ENCODE measurements around the gene TRIO.

Gene TRIO

GRCh38 chr5:14168144-14168792 lies 25.1 kb downstream of the TRIO start:
- no peak for DNase-seq (ENCODE audit: low read depth)

- DNase-seq (ENCODE audit: low read depth), result no peak
Observed at GRCh38 chr5:14168793-14169262, 25.7 kb downstream of the TRIO start.

- DNase-seq (ENCODE audit: low read depth), result no peak
Observed at GRCh38 chr5:14171046-14171445, 27.9 kb downstream of the TRIO start.

- DNase-seq (ENCODE audit: low read depth), result no peak
Observed at GRCh38 chr5:14171621-14172020, 28.5 kb downstream of the TRIO start.

DNA sequence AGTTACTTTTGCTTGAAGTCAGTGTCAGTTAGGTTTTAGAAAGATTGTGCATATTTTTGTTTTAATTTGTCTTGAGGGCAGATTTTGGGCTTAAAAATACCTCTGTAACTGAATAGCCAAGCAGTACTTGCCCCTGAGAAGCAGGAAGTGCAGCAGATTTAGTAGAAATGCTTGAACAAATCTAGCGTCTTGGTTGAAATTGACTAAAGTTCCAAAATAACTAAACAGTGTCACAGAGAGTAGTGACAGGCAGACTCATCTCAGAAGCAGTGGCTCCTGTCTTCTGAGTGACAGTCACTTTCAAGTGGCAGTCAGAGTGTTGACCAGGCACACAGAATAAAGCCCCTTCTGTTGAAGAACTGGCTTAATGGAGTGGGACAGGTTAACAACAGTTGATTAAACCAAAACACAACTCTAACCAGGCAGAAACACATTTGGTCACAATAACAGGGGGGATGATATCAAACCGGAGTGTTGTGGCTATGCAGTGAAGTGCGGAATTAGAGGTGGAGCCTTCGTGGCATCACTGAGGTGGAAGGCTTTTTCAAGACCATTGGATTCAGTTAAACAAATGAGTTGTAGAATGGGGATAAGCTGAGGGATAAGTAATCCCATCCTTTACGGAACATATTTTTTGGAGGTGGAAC lies 29.1 kb downstream of the TRIO start:
- no peak for DNase-seq (ENCODE audit: low read depth)

DNA sequence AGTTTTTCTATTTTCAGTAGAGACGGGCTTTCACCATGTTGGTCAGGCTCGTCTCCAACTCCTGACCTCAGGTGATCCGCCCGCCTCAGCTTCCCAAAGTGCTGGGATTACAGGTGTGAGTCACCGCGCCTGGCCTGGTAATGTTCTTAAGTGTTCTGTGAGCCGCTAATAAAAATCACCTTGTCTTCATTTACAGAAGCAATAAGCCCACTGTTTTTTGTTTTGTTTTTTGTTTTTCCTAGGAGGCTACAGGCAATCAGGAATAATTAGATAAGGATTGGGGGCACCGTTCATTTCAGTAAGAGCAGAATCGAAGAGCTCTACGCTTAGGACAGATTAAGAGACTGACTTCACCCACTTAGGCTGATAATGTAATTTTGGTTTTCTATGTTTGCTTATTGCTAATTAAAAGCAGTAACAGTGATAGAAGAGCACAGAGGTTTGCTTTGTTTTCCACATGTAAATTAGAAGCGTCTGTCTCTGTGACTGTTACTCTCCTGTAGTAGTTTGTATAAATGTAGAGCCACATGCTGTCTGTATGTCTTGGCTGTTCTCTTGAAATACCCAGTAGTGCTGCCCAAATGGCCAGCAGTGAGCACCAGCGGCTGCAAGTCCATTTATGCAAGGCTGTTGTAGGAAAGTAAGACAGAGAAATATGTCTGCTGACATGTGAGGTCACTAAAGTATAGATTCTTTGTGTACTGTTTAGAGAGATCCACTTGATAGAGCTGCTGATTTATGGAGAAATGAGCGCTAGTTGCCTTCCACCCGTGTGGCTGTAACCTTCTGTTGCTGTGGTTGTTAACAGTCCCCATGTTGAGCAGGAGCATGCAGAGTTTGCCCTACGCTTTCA lies 30.5 kb downstream of the TRIO start:
- DNase-seq (ENCODE audit: low read depth), result no peak

DNA sequence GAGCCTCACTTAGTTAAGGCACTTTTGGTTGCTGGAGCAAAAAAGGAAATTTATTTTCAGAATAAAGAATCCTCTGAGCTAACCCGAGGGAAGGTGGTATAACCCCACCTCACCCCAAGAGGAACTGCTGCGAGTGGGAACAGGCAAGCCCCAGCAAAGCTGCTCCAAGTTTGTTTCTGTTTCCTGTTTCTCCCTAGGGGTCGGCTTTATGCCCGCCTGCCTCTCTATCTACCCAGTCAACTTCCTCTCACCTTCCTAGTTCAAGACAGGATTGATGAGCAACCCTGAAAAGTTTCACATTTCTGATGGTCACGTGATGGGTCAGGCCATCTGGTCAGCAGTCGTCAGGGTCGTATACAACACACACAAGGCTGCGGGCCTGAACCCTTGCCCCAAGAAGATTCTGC lies 31.1 kb downstream of the TRIO start:
- DNase-seq (ENCODE audit: low read depth), result no peak

DNA sequence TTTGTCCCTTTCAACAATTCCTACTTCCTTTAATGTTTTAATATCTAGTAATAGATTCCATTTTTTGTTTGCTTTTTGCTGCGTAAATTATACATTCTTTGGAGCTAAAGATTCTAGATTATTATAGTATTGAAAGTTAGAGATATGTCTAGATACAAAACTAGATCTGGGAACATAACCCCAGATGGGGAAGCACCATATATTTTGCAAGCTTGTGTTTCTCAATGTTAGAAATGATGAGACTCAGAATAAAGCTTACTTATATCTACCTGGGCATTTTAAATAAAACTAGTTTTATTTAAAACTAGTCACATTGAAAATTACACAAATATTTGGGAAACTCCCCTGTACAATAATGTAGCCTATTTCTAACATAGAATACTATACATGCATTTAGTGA lies 32.2 kb downstream of the TRIO start:
- DNase-seq (ENCODE audit: low read depth), result no peak

DNA sequence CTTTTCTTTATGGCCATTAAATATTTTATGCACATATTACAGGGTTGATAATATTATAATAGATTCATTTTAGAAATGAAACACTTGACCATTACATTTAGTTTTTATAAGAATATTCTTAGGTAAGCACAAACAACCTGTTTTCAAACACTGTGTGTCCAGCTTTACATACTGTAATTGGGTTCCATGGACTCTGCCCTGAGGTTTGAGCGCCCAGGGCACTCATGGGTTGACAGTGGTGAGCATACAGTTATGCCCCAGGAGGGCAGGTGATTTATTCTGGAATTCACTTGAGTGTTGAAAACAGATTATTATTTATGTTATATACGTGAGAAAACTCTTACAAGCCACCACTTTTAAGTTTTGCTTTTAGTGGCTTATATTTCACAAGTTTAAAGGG lies 33.7 kb downstream of the TRIO start:
- no peak for DNase-seq (ENCODE audit: low read depth)

- no peak for DNase-seq (ENCODE audit: low read depth)
Observed at GRCh38 chr5:14177634-14178033, 34.5 kb downstream of the TRIO start.

GRCh38 chr5:14178091-14178490 lies 34.9 kb downstream of the TRIO start:
- no peak for DNase-seq (ENCODE audit: low read depth)

DNA sequence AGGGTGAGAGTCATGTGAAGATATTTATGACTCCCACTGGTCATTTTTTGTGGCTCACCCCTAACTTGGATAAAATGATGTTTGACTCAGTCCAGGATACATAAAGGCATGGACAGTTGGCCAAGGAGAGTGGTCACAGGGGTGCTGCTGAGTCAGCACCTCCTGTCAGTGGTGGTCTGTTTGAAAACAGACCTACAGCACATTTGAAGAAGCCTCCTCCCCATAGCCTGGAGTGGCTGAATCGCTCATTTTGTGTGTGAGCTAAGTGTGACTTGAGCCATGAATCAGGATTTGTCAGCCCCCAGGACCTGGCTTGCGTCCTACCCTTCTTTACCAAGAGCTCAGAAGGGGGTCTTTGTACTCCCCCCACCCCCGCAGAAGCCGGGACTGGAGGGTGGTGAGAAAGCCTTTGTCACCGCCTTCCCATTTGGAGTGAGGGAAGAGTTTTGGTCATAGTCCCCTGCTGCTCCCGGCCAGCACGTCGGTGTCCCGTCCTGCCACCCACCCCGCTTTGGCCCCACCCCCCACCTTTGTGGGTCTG lies 35.6 kb downstream of the TRIO start:
- peak; percentile 95 for DNase-seq (ENCODE audit: low read depth)

DNA sequence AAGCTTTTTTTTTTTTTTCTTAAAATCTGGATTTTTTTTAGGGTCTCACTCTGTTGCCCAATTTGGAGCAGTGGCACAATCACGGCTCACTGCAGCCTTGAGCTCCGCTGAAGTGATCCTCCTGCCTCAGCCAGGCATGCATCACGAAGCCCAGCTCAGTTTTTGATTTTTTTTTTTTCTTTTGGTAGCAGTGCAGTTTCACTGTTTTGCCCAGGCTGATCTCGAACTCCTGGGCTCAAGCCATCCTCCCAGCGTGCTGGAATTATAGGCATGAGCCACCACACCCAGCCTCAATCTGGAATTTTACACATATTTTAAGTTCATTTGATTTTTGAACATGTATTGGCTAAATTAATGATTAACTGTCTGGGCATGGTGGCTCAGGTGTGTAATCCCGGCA lies 36.3 kb downstream of the TRIO start:
- no peak for DNase-seq (ENCODE audit: low read depth)

GRCh38 chr5:14180437-14180836 lies 37.3 kb downstream of the TRIO start:
- no peak for DNase-seq (ENCODE audit: low read depth)

- DNase-seq (ENCODE audit: low read depth), result no peak
Observed at GRCh38 chr5:14181299-14181968, 38.3 kb downstream of the TRIO start.

DNA sequence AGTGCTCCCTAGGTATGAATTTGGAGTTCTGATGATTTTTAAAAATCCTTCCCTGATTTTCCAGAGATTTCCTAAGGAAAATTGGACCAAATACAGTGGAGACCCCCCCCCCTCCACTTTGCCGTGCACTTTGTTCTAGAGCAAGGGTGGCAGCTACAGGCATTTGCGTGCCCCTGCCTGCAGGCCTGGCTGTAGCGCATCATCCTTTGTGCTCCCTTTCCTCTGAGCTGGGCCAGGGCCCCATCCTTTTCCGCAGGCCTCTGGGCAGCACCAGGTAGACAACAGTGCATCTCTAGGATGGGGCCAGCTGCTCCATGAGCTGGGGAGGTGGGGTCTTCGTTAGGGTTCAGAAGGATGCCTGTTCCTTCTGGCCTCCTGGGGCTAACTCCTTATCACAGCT lies 39.6 kb downstream of the TRIO start:
- DNase-seq (ENCODE audit: low read depth), result no peak

GRCh38 chr5:14183187-14183939 lies 40.2 kb downstream of the TRIO start:
- no peak for DNase-seq (ENCODE audit: low read depth)

DNA sequence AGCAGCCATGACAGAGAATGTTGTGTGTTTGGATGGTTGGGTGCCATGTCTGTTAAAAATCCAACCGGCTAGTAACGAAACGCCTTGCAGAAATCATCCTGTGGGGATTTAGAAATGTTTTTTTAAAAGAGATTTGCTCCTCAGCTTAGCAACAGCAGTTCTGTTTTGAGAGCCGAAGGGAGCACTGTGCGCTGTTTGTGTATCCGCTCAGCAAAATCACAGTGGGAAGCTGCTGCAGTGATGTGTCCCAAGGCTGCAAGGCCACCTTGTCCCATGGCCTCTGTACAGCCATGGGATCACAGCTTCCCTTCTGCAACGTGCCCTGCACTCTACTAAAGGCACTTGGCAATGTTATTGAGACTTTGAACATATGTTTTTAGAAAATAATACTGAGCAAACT lies 40.9 kb downstream of the TRIO start:
- no peak for DNase-seq (ENCODE audit: low read depth)

- peak; percentile 91 for DNase-seq (ENCODE audit: low read depth)
Observed at GRCh38 chr5:14184725-14185124, 41.6 kb downstream of the TRIO start.

- peak; percentile 75 for DNase-seq (ENCODE audit: low read depth)
Observed at GRCh38 chr5:14185326-14186058, 42.4 kb downstream of the TRIO start.

Data from HS-5 (cell line).